DND-41 (cell line): Measurements from ENCODE around the gene GLCE.

Source experiments
- CTCF ChIP-seq: IDR thresholded peaks from 2 replicates; pipeline ENCODE4 v1.5.1; 2012; ENCODE audit warnings: borderline replicate concordance, low read length, moderate library complexity, mild to moderate bottlenecking; ENCODE audit not compliant: poor library complexity, severe bottlenecking; ENCODE audit errors: extremely low read depth
- EZH2 ChIP-seq: IDR thresholded peaks from 3 replicates; pipeline ENCODE4 v1.6.1; 2012; ENCODE audit warnings: borderline replicate concordance, low read depth, mild to moderate bottlenecking, moderate library complexity, low read length, inconsistent platforms; ENCODE audit not compliant: severe bottlenecking

- no peak for TF ChIP-seq CTCF
- no peak for TF ChIP-seq EZH2
These were observed 10.2 kb downstream of the GLCE start for GRCh38 chr15:69170597-69170996.
